ENCODE data around the gene JAKMIP3. TPM values are rescaled to one million over a fixed set of nuclear protein-coding genes. Genes with fewer than 3 reads are reported as not detected.

JAKMIP3 gene
- total RNA-seq, 4 donors from 2014 or later = 0.04 to 0.19 (median 0.13) TPM; not detected in 1

GRCh38 chr10:132048294-132048667, 17.5 kb upstream of the JAKMIP3 start:
- DNase-seq = no peak
- no peak overlapping the region for H3K4me3 ChIP-seq
- no peak for TF ChIP-seq POLR2A (IDR thresholded peaks at IDR 0.05)
- TF ChIP-seq CTCF (IDR thresholded peaks at IDR 0.05) = no peak
- H3K27ac ChIP-seq = no peak overlapping the region
- H3K4me1 ChIP-seq = no peaks in the 10 kb centered on the region
- peaks cover 0 to 31% (median 23%) of the 10 kb centered on the region in 3 donors for H3K9me3 ChIP-seq
- 15 to 37% methylated on average over 7 of the region's 7 CpGs for WGBS, 2 donors
- no peaks in the 10 kb centered on the region for H3K36me3 ChIP-seq
- intact Hi-C loops (cut with DNase I) = no loop called here
- H3K27me3 ChIP-seq = peaks cover 0 to 47% (median 1%) of the 10 kb centered on the region in 4 donors

GRCh38 chr10:132050191-132050590, 15.6 kb upstream of the JAKMIP3 start:
- no peak for TF ChIP-seq CTCF (IDR thresholded peaks at IDR 0.05)
- TF ChIP-seq POLR2A (IDR thresholded peaks at IDR 0.05) = no peak
- H3K4me3 ChIP-seq = no peak overlapping the region
- DNase-seq = no peak
- H3K4me1 ChIP-seq = no peaks in the 10 kb centered on the region
- WGBS, 2 donors = 71 to 74% methylated on average over 8 to 11 of the region's 11 CpGs
- no peak overlapping the region for H3K27ac ChIP-seq
- H3K9me3 ChIP-seq = peaks cover 0 to 35% (median 24%) of the 10 kb centered on the region in 3 donors
- H3K27me3 ChIP-seq = peaks cover 0 to 33% (median 0%) of the 10 kb centered on the region in 4 donors
- no peaks in the 10 kb centered on the region for H3K36me3 ChIP-seq
- intact Hi-C loops (cut with DNase I) = no loop called here

GRCh38 chr10:132052124-132052523, 13.6 kb upstream of the JAKMIP3 start:
- 83 to 86% methylated on average over 1 of the region's 1 CpG for WGBS, 2 donors
- Histone ChIP-seq H3K4me1 (no peaks in the 10 kb centered on the region), H3K36me3 (no peaks in the 10 kb centered on the region), H3K9me3 (peaks cover 0 to 35% (median 24%) of the 10 kb centered on the region in 3 donors), H3K27ac (no peak overlapping the region), H3K27me3 (peaks cover 0 to 28% (median 0%) of the 10 kb centered on the region in 4 donors), H3K4me3 (no peak overlapping the region)
- no peak for TF ChIP-seq CTCF (IDR thresholded peaks at IDR 0.05)
- TF ChIP-seq POLR2A (IDR thresholded peaks at IDR 0.05) = no peak
- no peak for DNase-seq
- intact Hi-C loops (cut with DNase I) = no loop called here

- DNase-seq = no peak
- H3K36me3 ChIP-seq = no peaks in the 10 kb centered on the region
- H3K9me3 ChIP-seq = peaks cover 0 to 35% (median 24%) of the 10 kb centered on the region in 3 donors
- 52 to 59% methylated on average over 8 to 9 of the region's 9 CpGs for WGBS, 2 donors
- no peaks in the 10 kb centered on the region for H3K4me1 ChIP-seq
- no peak overlapping the region for H3K27ac ChIP-seq
- TF ChIP-seq CTCF (IDR thresholded peaks at IDR 0.05) = no peak
- TF ChIP-seq POLR2A (IDR thresholded peaks at IDR 0.05) = no peak
- intact Hi-C loops (cut with DNase I) = no loop called here
- H3K27me3 ChIP-seq = peaks cover 0 to 35% (median 0%) of the 10 kb centered on the region in 4 donors
- H3K4me3 ChIP-seq = no peak overlapping the region
Measured at GRCh38 chr10:132054564-132054963, 11.2 kb upstream of the JAKMIP3 start.

GRCh38 chr10:132055616-132056015, 10.1 kb upstream of the JAKMIP3 start:
- no peaks in the 10 kb centered on the region for H3K4me1 ChIP-seq
- 68 to 76% methylated on average over 5 to 6 of the region's 6 CpGs for WGBS, 2 donors
- TF ChIP-seq POLR2A (IDR thresholded peaks at IDR 0.05) (no peak), CTCF (IDR thresholded peaks at IDR 0.05) (no peak)
- H3K4me3 ChIP-seq = no peak overlapping the region
- H3K9me3 ChIP-seq = peaks cover 0 to 30% (median 24%) of the 10 kb centered on the region in 3 donors
- no peak for DNase-seq
- H3K27ac ChIP-seq = no peak overlapping the region
- H3K27me3 ChIP-seq = peaks cover 0 to 35% (median 0%) of the 10 kb centered on the region in 4 donors
- intact Hi-C loops (cut with DNase I) = no loop called here
- H3K36me3 ChIP-seq = no peaks in the 10 kb centered on the region

All from esophagus squamous epithelium (tissue), 5 donors.